HG03025 (cell line): ENCODE results near the gene ZC3H8.

Experiments used
- ATAC-seq: cut with Tn5 transposase; IDR thresholded peaks from one replicate; pipeline ENCODE4 v1.9.1; 2021; ENCODE audit warnings: mild to moderate bottlenecking, moderate library complexity; ENCODE audit not compliant: unreplicated experiment, low FRiP score

The ZC3H8 gene

DNA sequence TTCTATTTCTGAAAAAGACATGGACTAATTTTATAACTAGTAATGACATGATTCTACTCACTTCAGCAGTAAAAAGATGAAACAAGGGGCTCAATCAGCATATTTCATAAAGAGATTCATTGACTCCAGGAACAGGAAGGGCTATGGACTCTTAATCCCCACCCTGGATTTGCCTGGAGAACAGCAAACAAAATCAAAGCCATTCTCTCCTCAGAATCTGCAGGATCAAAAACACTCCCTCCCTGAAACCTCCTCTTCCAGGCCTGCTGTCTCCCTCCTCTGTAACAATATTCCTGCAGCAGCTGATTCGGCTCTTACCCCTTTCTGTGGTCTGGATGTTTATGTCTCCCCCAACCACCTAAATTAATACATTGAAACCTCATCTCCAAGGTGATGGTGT, 57.0 kb downstream of the ZC3H8 start:
- no peak for ATAC-seq

DNA sequence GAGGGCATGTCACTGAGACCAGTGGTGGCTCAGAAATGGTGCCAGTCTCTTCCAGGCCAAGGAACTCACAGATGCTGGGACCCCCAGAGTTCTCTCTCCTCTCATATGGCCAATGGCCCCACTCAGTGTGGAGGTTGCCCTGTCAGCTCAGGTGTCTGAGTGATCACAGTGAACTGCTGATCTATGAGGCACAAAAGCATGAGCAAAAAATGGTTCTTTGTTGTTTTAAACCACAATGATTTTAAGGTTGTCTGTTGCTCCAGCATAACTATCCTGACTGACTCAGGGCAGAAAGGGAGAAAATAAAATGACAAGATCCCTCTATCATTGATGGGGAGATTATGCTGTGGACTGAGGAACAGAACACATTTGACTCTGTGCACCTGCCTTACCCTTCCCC, 58.9 kb downstream of the ZC3H8 start:
- no peak for ATAC-seq

DNA sequence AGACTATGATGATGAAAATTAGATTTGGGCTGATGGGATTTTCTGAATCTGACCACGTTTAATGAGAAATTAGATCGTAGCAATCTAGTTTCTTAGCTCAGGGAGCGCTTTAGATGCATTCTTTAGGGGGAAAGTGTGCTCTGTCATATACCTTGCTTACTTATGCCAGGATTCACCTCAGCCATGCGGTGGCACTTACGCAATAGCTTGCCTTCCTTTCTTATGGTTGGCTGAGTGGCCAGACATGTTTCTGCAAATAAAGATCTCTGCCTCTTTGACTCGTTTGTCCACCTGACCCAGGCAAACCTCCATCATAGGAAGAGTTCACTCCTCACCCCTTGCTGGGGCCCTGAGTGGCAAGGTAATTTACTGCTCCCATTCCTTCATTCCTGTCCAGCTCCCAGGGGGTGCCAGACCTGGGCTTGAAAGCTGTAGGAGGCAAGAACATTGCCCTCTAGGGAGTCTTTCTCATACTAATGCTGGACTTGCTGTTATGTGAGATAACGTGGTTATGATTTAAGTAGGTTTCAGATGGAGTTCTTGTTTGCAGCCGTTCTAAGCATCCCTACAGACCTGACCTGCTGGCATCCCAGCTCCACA, 59.6 kb downstream of the ZC3H8 start:
- no peak for ATAC-seq

DNA sequence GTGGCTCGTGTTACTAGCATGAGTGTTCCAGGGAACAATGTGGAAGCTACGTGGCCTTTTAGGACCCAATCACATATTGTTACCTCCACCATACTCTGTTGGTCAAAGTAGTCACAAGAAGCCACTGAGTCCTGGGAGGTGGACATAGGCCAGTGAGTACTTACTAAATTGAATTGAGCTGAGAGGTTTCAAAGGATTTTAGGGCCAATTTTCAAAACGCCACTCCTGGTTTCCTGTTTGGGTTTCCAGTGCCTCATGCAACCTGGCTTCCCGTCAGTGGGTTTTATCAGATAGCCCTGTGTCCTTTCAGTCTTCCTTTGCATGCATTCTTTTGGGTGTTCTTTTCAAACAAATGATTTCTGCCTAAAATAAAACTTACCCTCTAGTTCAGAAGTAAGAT, 60.4 kb downstream of the ZC3H8 start:
- no peak for ATAC-seq

DNA sequence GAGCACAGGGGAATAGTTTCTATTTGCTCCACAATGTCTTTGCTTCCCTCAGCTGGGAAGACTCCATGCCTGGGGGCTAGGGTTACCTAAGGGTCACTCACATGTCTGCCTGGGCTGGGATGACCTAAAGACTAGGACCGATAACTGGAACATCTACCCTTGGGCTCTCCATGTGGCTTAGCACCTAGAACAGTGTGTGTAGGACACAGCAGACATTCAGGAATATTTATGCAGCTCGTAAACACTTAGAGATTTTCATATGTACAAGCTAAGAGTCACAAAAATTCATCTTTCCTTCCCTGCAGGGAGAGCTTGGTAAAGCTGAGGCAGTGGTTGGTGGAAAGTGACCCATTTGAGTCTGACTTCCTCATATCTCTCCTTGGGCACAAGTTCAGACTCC, 60.8 kb downstream of the ZC3H8 start:
- no peak for ATAC-seq

DNA sequence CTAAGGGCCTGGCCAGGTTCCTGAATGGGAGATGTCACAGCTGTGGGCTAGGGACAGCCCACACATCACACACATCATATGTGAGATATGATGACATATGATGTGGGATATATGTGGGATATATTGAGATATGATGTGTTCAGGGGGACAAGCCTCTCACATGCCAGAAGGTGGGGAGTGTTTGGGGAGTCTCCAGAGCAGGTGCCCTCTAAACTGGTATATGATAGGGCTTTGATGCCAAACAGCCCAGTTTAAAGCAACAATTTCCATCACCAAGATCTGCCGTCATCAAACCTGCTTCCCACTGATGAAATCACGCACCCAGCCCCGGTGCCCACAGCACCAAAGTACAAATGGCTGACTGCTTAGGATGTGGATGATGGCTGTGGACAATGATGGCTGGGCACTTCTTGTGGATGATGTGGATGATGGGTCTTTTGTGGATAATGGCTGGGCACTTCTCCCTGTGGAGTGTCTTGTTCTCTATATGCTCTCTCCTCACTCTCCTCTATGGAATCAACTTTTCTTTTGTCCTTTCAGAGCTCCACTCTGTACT, 65.8 kb downstream of the ZC3H8 start:
- ATAC-seq, result no peak

DNA sequence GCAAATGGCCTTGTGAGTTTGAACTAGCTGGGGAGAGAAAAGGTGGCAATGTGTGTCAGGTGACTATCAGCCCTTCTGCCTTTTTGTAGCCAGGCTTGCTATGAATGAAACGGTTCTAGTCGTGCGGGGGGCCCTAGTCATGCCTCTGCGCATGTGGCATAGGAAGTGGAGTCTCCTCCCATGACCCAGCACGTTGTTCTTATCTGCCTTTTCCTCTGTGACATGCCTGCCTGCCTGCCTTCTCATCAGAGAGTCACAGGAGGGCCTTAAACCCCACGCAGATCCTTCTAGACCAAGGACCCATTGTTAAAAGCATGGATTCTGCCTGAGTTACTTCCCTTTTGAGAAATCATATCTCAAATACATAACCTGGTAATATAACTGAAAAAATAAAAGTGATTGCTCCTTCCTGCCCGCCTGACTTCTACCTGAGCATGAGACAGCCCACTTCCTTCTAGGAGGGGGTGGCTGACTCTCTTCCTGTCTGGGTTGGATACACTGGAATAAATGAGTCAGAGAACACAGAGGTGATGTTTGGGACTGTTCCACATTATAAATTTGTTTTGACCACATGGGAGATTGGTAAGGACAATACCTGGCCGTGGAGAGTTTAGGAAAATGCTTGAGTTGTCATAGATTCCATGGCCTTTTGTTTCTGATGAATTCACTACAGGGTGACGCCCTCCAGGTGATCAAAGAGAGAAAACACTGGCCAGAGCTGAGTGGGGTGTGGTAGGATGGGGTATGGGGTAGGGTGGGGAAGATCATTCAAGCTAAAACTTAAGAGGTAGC, 66.8 kb downstream of the ZC3H8 start:
- no peak for ATAC-seq

DNA sequence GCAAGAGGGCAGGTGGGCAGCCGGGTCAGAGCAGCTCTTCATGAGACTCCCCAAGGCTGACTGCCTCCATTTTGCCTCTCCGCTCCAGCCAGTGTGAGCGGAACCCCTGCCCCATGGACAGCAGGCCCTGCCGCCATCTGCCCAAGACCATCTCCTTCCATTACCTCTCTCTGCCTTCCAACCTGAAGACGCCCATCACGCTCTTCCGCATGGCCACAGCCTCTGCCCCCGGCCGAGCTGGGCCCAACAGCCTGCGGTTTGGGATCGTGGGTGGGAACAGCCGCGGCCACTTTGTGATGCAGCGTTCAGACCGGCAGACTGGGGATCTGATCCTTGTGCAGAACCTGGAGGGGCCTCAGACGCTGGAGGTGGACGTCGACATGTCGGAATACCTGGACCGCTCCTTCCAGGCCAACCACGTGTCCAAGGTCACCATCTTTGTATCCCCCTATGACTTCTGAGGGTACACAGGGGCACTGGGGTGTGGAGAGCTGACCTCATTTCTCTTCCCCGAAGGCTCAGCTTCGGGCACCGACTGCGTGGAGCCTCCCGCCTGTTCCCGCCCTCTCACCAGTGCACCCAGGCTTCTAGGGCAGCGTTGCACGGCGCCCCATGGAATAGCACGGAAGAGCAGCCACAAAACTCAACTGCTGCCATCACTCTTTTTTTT, 67.7 kb downstream of the ZC3H8 start:
- no peak for ATAC-seq

DNA sequence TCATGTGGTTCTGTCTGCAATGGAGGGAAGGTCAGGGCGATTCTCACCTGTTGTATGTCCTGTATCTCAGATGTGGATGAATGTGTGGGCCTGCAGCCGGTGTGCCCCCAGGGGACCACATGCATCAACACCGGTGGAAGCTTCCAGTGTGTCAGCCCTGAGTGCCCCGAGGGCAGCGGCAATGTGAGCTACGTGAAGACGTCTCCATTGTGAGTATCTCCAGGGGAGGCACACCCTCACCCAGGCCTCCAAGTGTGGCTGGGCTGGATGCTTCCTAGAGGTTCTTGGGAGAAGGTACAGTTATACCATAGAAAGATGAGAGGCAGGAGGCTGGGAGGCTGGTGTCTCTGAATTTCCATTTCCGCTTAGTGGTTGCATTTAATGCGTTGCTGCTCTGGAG, 69.7 kb downstream of the ZC3H8 start:
- no peak for ATAC-seq

DNA sequence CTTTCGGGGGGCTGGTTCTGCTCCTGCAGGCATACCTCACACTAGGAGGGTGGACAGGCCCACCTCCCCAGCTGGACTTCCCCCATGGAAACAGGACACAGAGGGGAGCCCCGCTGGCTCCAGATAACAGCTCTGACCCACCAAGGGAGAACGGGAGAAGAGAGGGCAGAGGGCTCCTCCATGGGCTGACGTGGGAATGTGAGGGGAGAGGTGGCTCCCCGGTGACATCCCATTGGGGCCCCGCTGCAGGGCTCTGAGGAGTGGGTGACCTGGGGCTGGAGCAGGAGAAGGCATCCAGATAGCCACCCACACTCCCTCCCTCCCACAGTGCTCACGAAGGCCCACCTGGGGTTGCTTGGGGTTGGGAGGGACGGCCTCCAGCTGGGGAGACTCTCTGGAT, 70.7 kb downstream of the ZC3H8 start:
- no peak for ATAC-seq

DNA sequence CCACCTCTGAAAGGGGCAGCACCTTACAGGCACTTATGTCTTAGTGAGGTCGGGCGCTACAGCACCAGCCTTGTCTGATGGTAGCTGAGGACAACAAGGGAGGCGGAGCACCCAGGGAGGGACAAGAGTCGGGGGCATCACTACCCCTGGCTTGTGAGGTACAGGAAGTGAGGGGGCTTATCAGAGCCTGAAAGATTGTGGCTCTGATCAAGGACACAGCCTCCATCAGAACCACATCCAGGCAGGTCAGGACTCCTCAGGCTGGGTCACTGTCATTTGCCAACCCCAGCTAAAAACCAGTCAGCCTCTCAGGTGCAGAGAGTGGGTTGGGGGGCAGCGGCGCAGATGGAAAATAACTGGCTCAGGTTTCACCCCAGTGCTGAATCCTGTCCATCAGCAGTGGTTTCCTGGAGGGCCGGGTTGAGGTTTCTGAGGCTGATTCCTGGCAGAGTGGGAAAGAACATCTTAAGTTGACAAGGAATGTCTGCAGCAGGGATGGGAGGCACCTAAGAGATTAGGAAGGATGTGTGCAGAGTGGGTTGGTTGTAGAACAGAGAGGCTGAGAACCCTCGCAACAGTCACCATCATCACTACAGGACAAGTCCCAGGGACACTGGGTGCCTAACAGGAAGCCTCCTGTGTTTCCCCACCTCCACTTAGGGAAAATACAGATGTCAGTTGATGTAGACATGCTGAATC, 71.4 kb downstream of the ZC3H8 start:
- no peak for ATAC-seq

DNA sequence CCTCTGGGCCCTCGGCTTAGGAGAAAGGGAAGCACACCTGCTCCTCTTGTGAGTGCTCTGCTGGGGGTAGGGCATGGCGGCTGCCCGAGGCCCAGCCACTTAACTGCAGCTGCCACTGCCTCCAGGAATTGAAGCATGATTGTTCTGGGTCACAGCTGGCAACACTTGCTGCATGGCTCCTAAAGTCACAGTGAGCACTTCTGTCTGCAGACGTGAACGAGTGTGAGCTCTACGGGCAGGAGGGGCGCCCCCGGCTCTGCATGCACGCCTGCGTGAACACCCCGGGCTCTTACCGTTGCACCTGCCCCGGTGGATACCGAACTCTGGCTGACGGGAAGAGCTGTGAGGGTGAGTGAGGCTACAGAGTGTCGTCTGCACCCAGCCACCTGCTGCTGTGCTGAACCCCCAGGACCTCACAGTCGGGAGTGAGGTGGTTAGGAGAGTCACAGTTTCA, 72.2 kb downstream of the ZC3H8 start:
- ATAC-seq, result no peak

DNA sequence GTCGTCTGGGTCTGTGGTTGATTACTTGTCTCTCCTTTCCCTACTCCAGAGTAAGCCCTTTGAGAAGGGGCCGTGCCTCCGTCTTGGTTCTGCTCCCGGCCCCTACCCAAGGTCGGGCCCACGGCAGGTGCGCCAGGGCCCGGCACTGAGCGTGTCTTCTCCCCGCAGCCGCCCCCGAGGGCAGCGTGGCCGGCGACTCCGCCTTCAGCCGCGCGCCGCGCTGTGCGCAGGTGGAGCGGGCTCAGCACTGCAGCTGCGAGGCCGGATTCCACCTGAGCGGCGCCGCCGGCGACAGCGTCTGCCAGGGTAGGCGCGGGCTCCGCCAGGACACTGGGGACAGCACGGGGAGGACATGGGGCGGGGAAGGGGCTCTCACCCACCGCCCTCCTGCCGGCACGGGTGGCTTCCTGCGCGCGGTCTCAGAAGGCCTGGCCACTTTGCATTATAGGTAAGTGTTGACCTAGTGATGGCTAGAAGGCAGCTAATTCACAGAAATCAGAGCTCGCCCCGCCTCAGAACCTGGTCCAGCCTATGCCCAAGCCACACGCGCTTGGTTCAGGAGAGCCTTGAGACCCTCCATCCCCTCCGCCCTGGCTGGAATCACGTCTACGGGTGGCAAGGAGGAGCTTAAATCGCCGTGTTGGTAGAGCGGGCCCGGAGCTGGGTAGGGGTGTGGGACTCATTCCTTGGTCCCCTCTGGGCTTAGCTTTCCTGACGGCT, 73.1 kb downstream of the ZC3H8 start:
- no peak for ATAC-seq

DNA sequence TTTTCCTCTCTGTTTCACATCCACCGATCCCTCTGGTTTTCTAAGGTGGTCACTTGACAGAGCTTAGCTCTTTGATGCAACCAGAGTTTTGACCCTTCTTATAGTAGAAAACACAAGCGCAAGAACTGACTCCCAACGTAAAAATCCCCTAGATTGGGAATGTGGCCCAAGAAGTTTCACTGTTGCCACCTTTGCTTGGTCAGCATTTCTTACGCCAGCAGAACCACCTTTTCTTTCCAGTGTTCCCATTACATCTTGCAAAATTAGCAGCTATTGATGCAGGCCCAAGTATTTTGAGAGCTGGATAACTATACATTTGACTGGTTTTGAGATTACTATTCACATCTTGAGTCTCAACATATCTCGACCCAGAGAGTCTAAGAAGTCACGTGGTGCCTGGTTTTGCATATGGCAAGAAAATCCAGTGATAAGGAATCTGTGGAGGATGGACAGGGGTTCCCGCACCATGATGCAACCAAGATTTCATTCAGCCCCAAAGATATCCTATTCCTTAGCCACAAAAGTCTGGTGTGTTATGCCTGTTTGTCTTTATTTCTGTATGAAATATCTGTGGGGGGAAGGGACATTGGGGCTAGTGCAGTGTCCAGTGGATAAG, 78.8 kb downstream of the ZC3H8 start:
- no peak for ATAC-seq

DNA sequence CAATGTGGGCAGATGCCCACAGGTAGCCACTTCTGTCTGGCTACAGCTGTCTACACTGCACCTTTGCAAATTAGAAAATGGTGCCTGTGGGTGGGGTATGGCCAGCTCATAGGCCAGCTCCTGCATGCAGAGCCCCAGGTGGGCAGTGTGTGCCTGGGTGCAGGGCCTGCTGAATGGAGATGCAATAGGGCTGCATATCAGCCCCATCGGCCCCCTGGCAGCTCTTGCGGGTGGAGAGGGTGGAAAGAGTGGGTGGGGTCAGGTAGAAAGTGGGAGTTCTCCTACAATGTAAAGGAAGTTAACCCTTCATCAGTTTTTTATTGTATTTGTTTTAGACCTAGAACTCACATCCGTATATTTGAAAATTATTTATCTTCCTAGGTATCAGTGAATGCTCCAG, 79.5 kb downstream of the ZC3H8 start:
- no peak for ATAC-seq

DNA sequence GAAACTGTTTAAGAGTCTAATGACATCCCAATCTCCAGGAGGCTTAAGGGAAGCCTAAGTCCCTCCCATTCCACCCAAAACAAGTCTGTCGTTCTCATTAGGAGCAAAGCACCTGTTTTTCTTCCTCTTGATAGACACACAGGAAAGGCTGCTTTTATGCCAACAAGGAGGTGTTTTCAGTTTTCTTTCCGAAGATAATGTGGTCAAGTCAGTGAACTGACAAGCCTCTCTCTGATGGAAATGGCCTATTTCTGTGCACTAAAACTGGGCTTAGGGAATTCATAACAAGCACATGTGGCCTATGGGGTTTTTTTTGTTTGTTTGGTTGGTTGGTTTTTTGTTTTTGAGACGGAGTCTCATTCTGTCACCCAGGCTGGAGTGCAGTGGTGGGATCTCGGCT, 80.5 kb downstream of the ZC3H8 start:
- no peak for ATAC-seq

DNA sequence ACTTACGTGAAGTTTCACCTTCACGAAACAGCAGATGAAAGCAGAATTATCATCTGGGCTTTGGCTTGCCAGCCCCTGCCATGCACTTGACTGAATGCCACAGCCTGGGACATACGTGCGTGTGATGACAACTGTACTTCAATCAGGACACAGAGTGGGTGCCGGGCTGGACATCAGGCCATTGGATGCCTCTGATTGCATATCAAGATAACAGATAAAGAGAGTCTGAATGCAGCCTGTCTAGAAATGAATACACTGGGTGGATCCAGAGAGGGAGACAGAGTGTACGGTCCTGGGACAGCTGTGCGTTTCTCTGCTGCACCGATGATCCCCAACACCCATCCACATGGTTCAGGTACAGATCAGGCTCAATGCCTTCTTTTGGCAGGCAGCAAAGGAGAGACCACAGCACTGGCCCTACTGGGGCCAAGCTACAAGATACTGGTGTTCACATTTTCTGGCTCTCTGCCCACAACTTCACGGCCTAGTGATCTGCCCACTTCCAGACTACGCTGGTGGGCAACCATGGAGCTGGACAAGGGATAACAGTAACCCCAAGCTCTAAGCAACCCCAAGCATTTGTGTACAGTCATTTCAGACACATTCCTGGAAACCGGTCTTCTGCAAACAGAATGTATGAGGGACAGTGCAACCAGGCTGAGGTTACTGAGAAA, 81.1 kb downstream of the ZC3H8 start:
- no peak for ATAC-seq

DNA sequence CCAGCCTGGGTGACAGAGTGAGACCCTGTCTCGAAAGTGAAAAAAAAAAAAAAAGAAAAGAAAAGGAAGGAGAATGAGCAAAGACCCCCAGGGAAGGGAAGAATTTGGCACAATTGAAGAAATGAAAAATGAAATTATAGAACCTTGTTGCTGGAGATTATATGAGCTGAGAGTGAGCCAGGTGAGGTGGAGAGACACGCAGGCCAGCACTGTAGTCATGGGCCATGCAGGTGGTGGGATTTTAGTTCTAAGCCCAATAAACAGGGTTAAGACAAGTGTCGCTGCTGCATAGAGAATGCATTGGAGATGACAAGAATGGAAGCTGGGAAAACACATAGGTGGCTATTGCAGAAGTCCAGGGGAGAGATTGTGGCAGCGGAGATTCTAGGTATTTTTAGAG, 84.3 kb downstream of the ZC3H8 start:
- no peak for ATAC-seq

DNA sequence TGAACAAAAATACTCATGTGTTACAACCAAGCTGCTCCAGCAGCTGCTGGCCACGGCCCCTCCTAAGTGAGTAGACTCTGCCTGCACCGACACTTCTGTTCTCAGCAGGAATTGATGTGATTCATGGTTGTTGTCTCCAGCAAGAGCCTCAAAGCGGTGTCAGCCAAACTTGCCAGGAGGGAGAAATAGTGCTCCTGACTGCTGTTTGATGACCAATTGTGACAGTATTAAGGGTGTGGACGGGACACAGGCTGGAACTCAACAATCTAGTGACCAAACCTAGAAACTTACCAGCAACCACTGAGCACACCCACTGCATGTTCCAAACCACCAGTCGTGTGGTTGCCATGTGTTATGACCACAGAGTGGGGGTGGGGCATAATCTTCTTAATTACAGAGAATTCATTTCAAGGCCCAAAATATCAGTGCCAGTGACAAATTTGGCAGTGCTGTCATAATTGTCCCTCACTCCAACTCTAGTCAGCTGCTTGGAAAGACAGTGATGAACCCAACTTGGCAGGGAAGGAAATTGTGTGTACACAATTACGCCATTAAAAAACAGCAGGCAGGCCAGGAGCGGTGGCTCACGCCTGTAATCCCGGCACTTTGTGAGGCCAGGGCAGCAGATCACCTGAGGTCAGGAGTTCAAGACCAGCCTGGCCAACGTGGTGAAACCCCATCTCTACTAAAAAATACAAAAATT, 86.3 kb downstream of the ZC3H8 start:
- no peak for ATAC-seq
